HG03558 (cell line): ENCODE data around the gene SLC41A3.
"Not testable (repeated sequence)": the region's sequence is repeated elsewhere in the genome, so short reads cannot be mapped to it uniquely, and the experiment has no call there.

Experiments used
- ATAC-seq: cut with Tn5 transposase; IDR thresholded peaks from one replicate; pipeline ENCODE4 v1.9.1; 2021; ENCODE audit warnings: moderate number of reproducible peaks; ENCODE audit not compliant: unreplicated experiment; ENCODE audit errors: extremely low read depth

Gene SLC41A3

GRCh38 chr3:126107203-126107939 is 23.4 kb upstream of the SLC41A3 start:
- ATAC-seq = no peak

DNA sequence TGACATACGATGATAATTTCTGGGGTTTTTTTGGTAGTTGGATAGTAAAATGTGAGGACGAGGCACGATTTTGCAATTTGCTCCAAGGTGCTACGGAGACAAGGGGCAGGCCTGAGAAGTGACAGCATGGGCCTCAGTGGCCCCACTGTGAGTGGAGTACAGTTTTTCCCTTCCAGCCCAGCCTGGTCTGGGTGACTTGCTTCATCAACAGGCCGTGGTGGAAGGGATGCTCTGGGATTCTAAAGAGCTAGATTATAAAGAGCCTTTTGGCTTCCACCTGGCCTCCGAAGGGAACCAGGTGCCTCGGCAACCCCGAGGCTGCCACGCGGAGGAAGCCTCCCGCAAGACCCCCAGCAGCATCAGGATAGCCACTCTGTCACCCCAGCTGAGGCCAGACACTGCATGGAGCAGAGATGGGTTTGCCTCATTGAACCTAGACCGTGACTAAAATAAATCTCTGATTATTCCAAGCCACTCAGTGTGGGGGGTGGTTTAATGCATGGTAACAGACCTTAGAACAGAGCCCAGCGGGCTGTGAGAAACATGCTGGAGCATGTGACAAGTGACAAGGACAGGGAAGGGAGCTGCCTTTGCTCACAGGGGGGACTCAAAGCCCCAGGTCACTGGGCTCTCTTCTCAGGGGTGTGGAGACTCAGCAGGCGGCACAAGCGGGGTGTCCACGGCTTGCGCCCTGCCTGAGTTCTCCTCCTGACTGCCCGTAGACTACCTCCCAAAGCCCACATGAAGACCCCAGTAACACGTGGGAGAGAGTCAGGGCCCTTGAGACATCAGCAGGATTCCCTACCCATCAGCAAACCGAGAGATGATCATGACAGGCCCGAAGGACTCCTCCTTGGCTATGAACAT is 22.6 kb upstream of the SLC41A3 start:
- ATAC-seq = no peak

GRCh38 chr3:126105691-126106187 is 21.8 kb upstream of the SLC41A3 start:
- ATAC-seq = no peak

GRCh38 chr3:126104742-126105605 is 21.1 kb upstream of the SLC41A3 start:
- ATAC-seq = no peak

- no peak for ATAC-seq
These were observed 20.2 kb upstream of the SLC41A3 start for GRCh38 chr3:126104028-126104635.

GRCh38 chr3:126103121-126104027 is 19.4 kb upstream of the SLC41A3 start:
- ATAC-seq = no peak

GRCh38 chr3:126102530-126102951 is 18.6 kb upstream of the SLC41A3 start:
- ATAC-seq = no peak

DNA sequence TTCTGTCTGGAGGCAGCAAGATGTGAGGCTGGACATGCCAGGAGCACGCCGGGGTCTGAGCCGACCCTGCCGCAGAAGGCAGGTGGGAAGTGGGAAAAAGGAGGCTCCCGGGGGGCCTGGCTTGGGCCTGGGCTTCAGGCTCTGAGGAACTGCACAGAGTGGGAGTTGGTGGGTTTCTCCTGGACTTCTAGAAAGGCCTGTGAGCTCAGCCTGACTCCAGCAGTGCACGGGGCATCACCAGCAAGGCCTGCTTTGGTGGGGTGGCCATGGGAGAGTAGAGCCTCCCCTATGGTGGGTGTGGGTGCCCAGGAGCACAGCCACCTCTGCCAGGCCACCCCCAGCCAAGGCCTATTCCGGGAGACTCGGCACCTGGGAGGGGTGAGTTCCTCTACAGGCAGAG is 18.1 kb upstream of the SLC41A3 start:
- no peak for ATAC-seq

- ATAC-seq = no peak
These were observed 17.6 kb upstream of the SLC41A3 start for GRCh38 chr3:126101521-126101982.

DNA sequence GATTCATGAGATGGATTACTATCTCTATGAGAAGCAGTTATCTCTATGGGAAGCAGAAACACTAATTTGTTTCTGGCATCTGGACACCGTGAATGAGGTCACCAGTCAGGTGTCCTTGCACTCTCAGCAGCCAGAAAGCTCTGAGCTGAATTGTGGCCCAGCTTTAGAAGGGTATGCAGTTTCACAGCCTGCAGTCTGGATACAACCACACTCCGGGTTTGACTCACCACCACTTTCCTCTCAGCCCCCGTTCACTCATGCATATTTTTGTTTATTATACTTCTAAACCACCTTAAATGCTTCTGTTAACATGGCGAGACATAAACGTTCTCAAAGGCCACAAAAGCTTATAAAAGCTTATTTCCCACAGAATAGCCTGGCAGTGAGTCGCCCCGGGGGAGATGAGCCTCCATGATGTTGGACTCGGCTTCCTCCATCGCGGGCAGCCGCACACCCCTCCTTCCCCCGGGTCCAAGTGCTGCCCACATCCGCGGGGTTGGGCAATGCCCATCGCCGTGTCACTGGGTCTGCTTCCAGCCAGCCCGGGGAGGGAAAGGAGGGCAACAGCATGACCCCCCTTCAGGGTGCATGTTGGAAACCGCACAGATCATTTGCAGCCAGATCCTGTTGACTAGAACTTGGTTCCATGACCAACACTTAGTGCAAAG is 16.8 kb upstream of the SLC41A3 start:
- peak; percentile 49 for ATAC-seq

DNA sequence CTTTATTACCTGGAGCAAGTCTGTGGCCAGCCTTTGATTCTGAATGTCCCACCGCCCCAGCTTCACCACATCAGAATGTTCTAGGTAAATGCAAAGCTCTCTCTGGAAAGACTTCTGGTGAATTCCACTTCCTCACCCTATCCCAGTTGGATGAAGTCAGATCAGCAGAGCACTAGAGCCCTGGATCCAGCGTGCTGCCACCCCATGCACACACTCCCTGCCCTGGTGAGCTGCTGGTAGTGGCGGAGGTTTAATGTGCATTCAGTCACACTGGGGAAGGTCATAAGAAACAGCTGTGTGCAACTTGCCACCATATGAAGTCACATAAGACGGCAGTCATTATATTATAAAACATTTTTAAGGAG is 16.3 kb upstream of the SLC41A3 start:
- ATAC-seq = no peak

DNA sequence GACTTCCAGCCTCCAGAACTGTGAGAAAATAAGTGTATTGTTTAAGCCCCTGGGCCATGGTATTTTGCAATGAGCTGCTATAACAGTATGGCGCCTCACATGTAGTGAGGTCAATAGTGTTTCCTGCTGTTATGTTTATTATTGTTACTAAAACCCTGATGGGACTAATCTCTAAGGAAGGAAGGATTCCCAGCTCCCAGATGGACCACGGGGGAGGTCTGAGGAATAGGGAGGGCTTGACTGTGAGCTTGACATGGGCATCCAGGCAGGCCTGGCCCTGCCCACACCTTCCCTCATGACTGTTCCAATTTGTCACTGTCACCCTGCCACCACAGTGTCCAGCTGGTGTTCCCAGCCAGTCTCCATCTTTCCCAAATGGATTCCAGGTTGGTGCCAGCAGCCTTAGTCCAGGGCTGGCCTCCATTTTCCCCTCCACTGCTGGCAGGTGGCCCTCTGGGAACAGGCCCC is 14.5 kb upstream of the SLC41A3 start:
- no peak for ATAC-seq

DNA sequence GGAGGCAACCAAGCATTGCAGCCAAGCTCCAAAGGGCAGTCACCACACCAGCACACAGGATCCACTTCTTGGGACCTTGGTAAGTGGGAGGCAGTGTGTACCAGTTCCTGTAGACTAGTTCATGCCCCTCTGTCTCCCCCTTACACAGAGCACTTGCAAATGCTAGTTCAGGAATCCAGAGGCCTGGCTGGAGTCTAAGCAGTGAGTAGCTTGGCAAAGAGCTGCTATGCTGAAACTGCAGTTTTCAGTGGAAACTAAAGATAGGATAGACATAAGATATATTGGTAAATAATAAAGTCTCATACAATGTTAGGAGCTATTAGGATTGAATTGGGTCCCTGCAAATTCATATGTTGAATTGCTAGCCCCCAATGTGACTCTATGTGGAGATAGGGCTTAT is 13.9 kb upstream of the SLC41A3 start:
- ATAC-seq = no peak

GRCh38 chr3:126096274-126096673 is 12.3 kb upstream of the SLC41A3 start:
- not testable (repeated sequence) for ATAC-seq

DNA sequence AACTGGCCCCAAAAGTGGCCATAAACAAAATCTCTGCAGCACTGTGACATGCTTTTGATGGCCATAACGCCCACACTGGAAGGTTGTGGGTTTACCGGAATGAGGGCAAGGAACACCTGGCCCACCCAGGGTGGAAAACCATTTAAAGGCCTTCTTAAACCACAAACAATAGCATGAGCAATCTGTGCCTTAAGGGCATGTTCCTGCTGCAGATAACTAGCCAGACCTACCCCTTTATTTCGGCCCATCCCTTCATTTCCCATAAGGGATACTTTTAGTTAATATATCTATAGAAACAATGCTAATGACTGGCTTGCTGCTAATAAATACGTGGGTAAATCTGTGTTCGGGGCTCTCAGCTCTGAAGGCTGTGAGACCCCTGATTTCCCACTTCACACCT is 8.2 kb upstream of the SLC41A3 start:
- ATAC-seq = not testable (repeated sequence)

DNA sequence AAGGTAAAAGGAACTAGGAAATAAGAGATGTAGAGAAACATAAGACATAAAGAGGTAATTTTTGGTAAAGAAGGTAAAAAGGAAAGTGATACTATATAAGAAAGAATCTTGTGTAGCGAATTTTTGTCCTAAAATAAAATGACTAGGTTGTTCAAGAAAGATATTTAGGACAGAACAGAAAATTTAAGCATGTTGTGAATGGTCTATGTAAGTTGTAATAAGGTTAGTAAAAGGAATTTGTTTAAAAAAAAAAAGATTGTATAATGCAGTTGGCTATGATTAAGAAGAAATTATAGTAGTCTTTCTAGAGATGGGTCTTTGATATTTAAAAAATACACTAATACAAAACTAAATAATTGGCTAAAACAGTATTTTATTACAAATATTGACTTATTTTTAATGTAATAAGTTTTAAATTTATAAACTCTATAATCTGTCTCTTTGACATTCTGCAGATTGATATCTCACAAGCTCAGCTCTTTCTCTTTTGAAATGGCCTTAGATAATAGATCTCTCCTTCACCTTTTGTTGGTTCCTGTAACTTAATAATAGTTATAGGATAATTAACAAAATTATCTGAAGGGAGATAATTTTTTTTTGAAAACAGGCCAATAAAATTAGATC is 3.7 kb upstream of the SLC41A3 start:
- ATAC-seq = no peak

DNA sequence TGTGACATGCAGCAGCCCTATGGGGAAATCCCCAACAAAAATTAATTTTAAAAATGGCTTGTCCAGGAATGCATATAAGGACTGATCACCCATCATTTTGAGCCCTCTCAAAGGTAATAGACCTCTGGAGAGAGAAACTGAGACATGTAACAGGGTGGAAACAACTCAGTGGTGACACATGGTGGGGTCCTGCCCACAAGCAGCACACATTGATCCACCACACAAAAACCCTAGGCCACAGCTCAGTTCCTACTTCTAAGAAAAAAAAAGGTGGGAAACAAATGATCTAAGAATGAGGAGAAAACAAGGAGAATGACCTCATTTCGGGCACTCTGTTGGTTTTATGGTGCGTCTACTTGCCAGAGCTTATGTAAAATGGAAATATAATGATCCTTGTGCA is 1.9 kb upstream of the SLC41A3 start:
- no peak for ATAC-seq

DNA sequence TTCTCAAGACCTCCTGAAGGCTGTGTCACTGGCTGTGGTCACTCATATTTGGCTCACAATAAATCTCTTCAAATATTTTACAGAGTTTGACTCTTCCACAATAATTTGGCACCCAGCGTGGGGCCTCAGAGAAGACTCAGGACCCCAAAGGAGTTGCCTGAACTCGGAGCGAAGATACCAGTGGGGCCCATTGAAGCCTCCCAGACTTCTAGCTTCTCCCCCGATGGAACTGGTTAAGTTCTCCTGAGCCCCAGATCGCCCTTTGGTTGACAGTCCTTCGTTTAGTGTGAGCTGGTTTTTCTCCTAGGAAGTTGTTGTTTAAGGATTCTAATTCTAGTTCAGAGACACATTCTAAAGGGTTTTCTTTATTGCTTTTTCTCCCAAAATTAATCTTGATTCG is 1.4 kb upstream of the SLC41A3 start:
- no peak for ATAC-seq
